HCT116 (cell line): ENCODE measurements around the gene DNPEP. TPM values are rescaled to one million over a fixed set of nuclear protein-coding genes. Genes with fewer than 3 reads are reported as not detected.

Experiments
- ATAC-seq: fragments of 200-7000 bp; cut with Tn5 transposase; 2 replicates; pipeline ENCODE4 v1.9.1; 2020; ENCODE audit warnings: mild to moderate bottlenecking, moderate library complexity
- BruUV-seq: library from RNA; stranded (reverse); fragments of 400-500 nt; replicated peaks from 2 replicates; lab custom pipeline; 2021; lab: Mats Ljungman, UMichigan
- CTCF ChIA-PET: fragments of 300-600 bp; sonication (Branson Sonifier 250); formaldehyde crosslinking; loops from one replicate; lab custom pipeline; 2021; ENCODE audit warnings: antibody characterized with exemption; lab: Charles Lee
- POLR2A ChIA-PET: fragments of 300-600, 350-600 bp; sonication (Branson Sonifier 250); formaldehyde crosslinking; loops from one replicate; lab custom pipeline; 2021; ENCODE audit warnings: antibody characterized with exemption; lab: Charles Lee
- RAD21 ChIA-PET, 2 experiments: fragments of 300-600 bp; sonication (Branson Sonifier 250); formaldehyde crosslinking; loops; one replicate each; lab custom pipeline; 2023; ENCODE audit warnings: low total read pairs in 2 of 2; ENCODE audit not compliant: uncharacterized antibody in 2 of 2, unreplicated experiment in 2 of 2, low non-redundant PET in 1 of 2; lab: Charles Lee
- DNase-seq: peaks from one replicate; pipeline ENCODE4 v3.0.0-alpha.2; 2010; ENCODE audit warnings: low read depth, low spot score
- H2AFZ ChIP-seq: fragments of 200-600 bp; shearing (Covaris generic), sonication (generic); 2 replicates; pipeline ENCODE4 v1.6.1; 2017; ENCODE audit warnings: low read depth, mixed run types, mixed read lengths, antibody characterized with exemption, low read length; ENCODE audit not compliant: poor library complexity, severe bottlenecking
- H3K27ac ChIP-seq: 2 replicates; pipeline ENCODE4 v1.5.1; 2012; ENCODE audit warnings: low read depth, low read length
- H3K27me3 ChIP-seq: fragments of 200-600 bp; sonication (generic); 2 replicates; pipeline ENCODE4 v1.6.1; 2016; ENCODE audit warnings: mixed run types, low read length, mixed read lengths; ENCODE audit not compliant: insufficient read depth
- H3K36me3 ChIP-seq, 2 experiments: fragments of 200-500 bp in 1 of 2; fragments of 200-600 bp in 1 of 2; sonication (Bioruptor generic) in 1 of 2; sonication (generic) in 1 of 2; 2 replicates each; pipeline versions ENCODE4 v1.5.1 to v1.6.1; 2014 to 2016; ENCODE audit warnings: low read length in 2 of 2, inconsistent platforms in 1 of 2, mixed read lengths in 1 of 2, mixed run types in 1 of 2; ENCODE audit not compliant: insufficient read depth in 2 of 2, control insufficient read depth in 1 of 2
- H3K4me1 ChIP-seq, 2 experiments: fragments of 200-600 bp in 1 of 2; sonication (generic) in 1 of 2; 2 replicates each; pipeline versions ENCODE4 v1.5.1 to v1.6.1; 2012 to 2017; ENCODE audit warnings: low read length in 2 of 2, inconsistent platforms in 1 of 2, mild to moderate bottlenecking in 1 of 2, mixed read lengths in 1 of 2, mixed run types in 1 of 2, moderate library complexity in 1 of 2; ENCODE audit not compliant: insufficient read depth in 2 of 2, control insufficient read depth in 1 of 2
- H3K4me2 ChIP-seq: fragments of 200-600 bp; sonication (generic); 2 replicates; pipeline ENCODE4 v1.6.1; 2017; ENCODE audit warnings: mixed run types, low read length, mixed read lengths
- H3K4me3 ChIP-seq, 2 experiments: fragments of 200-600 bp in 1 of 2; sonication (generic) in 1 of 2; replicated peaks in 1 of 2; 2 replicates each; pipeline ENCODE4 v1.5.1; 2011 to 2016; ENCODE audit warnings: low read length in 2 of 2, control low read depth in 1 of 2, low read depth in 1 of 2, mild to moderate bottlenecking in 1 of 2, mixed read lengths in 1 of 2, mixed run types in 1 of 2
- H3K79me2 ChIP-seq: fragments of 200-600 bp; sonication (generic); 2 replicates; pipeline ENCODE4 v1.6.1; 2017; ENCODE audit warnings: mild to moderate bottlenecking, mixed run types, low read length, moderate library complexity, mixed read lengths; ENCODE audit not compliant: insufficient read depth
- H3K9ac ChIP-seq: fragments of 200-600 bp; sonication (generic); 2 replicates; pipeline ENCODE4 v1.6.1; 2016; ENCODE audit warnings: low read length, mixed read lengths
- H3K9me2 ChIP-seq: fragments of 200-600 bp; sonication (generic), shearing (Covaris generic); 2 replicates; pipeline ENCODE4 v1.6.1; 2017; ENCODE audit warnings: mixed run types, mild to moderate bottlenecking, moderate library complexity; ENCODE audit not compliant: insufficient read depth
- H3K9me3 ChIP-seq, 2 experiments: fragments of 200-500 bp in 1 of 2; fragments of 200-600 bp in 1 of 2; sonication (Bioruptor generic) in 1 of 2; sonication (generic) in 1 of 2; 2 replicates each; pipeline ENCODE4 v1.6.1; 2014 to 2017; ENCODE audit warnings: low read length in 2 of 2, mixed read lengths in 2 of 2, inconsistent platforms in 1 of 2, low read depth in 1 of 2, mild to moderate bottlenecking in 1 of 2, mixed run types in 1 of 2, moderate library complexity in 1 of 2; ENCODE audit not compliant: control insufficient read depth in 1 of 2, insufficient read depth in 1 of 2
- H4K20me1 ChIP-seq: fragments of 200-600 bp; sonication (generic), shearing (Covaris generic); 2 replicates; pipeline ENCODE4 v1.6.1; 2017; ENCODE audit warnings: mixed run types, mild to moderate bottlenecking, moderate library complexity; ENCODE audit not compliant: insufficient read depth
- CBX3 ChIP-seq: IDR thresholded peaks from 2 replicates; pipeline ENCODE4 v1.6.1; 2012; ENCODE audit warnings: low read depth
- CEBPB ChIP-seq: IDR thresholded peaks from 2 replicates; pipeline ENCODE4 v1.6.1; 2012; ENCODE audit warnings: low read depth
- CTCF ChIP-seq, 3 experiments: fragments of 200-600 bp in 1 of 3; sonication (generic) in 1 of 3; IDR thresholded peaks in 2 of 3; conservative IDR thresholded peaks in 1 of 3; 2 replicates each; pipeline ENCODE4 v1.5.1; 2012 to 2017; ENCODE audit warnings: low read depth in 2 of 3, low read length in 2 of 3, antibody characterized with exemption in 1 of 3, borderline replicate concordance in 1 of 3, control low read depth in 1 of 3, mild to moderate bottlenecking in 1 of 3, mixed read lengths in 1 of 3, mixed run types in 1 of 3, moderate library complexity in 1 of 3; ENCODE audit not compliant: insufficient read depth in 1 of 3
- EZH2 ChIP-seq: fragments of 200-600 bp; sonication (generic); IDR thresholded peaks from 2 replicates; pipeline ENCODE4 v1.6.1; 2017; ENCODE audit warnings: antibody characterized with exemption, mixed run types
- EZH2phosphoT487 ChIP-seq: fragments of 200-600 bp; IDR thresholded peaks from 2 replicates; pipeline ENCODE4 v1.6.1; 2018; ENCODE audit warnings: antibody characterized with exemption, borderline replicate concordance
- SIN3A ChIP-seq: IDR thresholded peaks from 2 replicates; pipeline ENCODE4 v1.6.1; 2012; ENCODE audit warnings: low read depth
- SRF ChIP-seq: IDR thresholded peaks from 2 replicates; pipeline ENCODE4 v1.6.1; 2012; ENCODE audit warnings: low read depth
- ZFX ChIP-seq: fragments of 450-650 bp; IDR thresholded peaks from 2 replicates; pipeline ENCODE4 v1.6.1; 2017
- intact Hi-C: fragments of 100-400 bp; cut with micrococcal nuclease; formaldehyde crosslinking; loops from 2 replicates; pipeline ENCODE4 v1.10.0; 2022
- total RNA-seq: library from RNA; stranded (reverse); gene quantifications from one replicate; pipeline ENCODE4 v1.2.1, GENCODE V29; 2021; ENCODE audit not compliant: unreplicated experiment
- TF ChIP-seq, protein P1 (sequence below): IDR thresholded peaks from 2 replicates; pipeline ENCODE4 v1.6.1; 2012

Gene DNPEP
- total RNA-seq, 1 experiment from 2014 or later, result 80.1 TPM

GRCh38 chr2:219405958-219406860 lies 18.5 kb upstream of the DNPEP start:
- Histone ChIP-seq H2AFZ (no peak overlapping the region), H4K20me1 (no peaks in the 10 kb centered on the region), H3K9me2 (no peaks in the 10 kb centered on the region), H3K9ac (no peak overlapping the region), H3K4me2 (peak overlapping the region; percentile 43), H3K27me3 (no peaks in the 10 kb centered on the region), H3K4me1 (peaks cover 10 to 41% of the 10 kb centered on the region in 2 experiments), H3K4me3 (no peak overlapping the region), H3K36me3 (no peaks in the 10 kb centered on the region), H3K27ac (no peak overlapping the region), H3K79me2 (no peaks in the 10 kb centered on the region), H3K9me3 (no peaks in the 10 kb centered on the region)
- POLR2A ChIA-PET, result no interaction called here
- RAD21 ChIA-PET, result no interaction called here
- CTCF ChIA-PET, result no interaction called here
- no peak for ATAC-seq
- intact Hi-C loops, result loop anchor here (10.0 kb wide), 1 partner anchor 239 kb away; no protein-coding TSS in a partner anchor
- DNase-seq, result no peak
- TF ChIP-seq EZH2phosphoT487, result no peak
- TF ChIP-seq, protein P1, sequence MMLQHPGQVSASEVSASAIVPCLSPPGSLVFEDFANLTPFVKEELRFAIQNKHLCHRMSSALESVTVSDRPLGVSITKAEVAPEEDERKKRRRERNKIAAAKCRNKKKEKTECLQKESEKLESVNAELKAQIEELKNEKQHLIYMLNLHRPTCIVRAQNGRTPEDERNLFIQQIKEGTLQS, result no peak
- no peak for TF ChIP-seq ZFX
- no peak for TF ChIP-seq SRF
- TF ChIP-seq EZH2, result no peak
- TF ChIP-seq CBX3, result no peak
- no peak for TF ChIP-seq SIN3A
- BruUV-seq, result no TSS peak

DNA sequence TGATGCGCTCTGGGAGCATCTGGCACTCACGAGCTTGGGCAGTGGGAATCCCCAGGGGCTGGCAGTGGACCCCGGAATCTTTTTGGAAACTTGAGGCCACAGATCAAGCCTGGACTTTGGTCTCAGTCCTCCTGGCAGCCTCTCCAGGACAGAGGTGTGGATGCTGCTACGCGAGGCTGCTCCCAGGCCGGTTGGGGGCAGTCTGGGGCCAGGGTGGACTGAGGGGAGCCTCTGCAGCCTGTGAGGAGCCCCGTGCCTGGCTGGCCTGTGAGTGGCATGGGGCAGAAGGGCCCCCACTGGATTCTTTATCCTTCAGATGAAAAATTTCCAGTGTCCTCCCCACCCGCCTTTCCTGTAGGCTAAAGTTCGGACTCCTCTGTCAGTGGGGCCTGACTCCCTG lies 17.7 kb upstream of the DNPEP start:
- Histone ChIP-seq H3K9ac (no peak overlapping the region), H3K4me2 (no peak overlapping the region)

More for the DNA sequence above, 17.7 kb upstream of the DNPEP start:
- Histone ChIP-seq H3K4me3 (no peak overlapping the region), H3K27me3 (no peaks in the 10 kb centered on the region), H3K79me2 (no peaks in the 10 kb centered on the region), H2AFZ (no peak overlapping the region), H3K4me1 (peaks cover 10 to 41% of the 10 kb centered on the region in 2 experiments), H3K9me2 (no peaks in the 10 kb centered on the region), H3K36me3 (no peaks in the 10 kb centered on the region), H4K20me1 (no peaks in the 10 kb centered on the region), H3K9me3 (no peaks in the 10 kb centered on the region), H3K27ac (no peak overlapping the region)
- ChIA-PET POLR2A (no interaction called here), RAD21 (interaction anchor here in 1 of 2 experiments (1.0 kb wide), 1 partner anchor 93 kb away, joined by 3 read pairs; the partner anchor contains the start of gene GMPPA), CTCF (interaction anchor here (1.5 to 4.7 kb wide), 3 partner anchors 53 to 123 kb away, joined by 3 to 109 read pairs (median 28); no protein-coding TSS in a partner anchor)
- TF ChIP-seq CTCF (IDR thresholded peaks at IDR 0.05 in 2 of 3, conservative IDR thresholded peaks at IDR 0.05 in 1 of 3; ENCODE audit: borderline replicate concordance in 1 of 3, insufficient read depth in 1 of 3, low read depth in 2 of 3, low read length in 2 of 3) (0 out of 6 replicates have a peak, but pooled peaks of 1 of the 3 experiments have one; percentile 7), CEBPB (no peak)
- ATAC-seq (no peak), DNase-seq (no peak)
- intact Hi-C loops, result loop anchor here (10.0 kb wide), 1 partner anchor 239 kb away; no protein-coding TSS in a partner anchor
- BruUV-seq, result no TSS peak
